Urinary bladder (tissue), 4 donors: Measurements from ENCODE around the gene NEK2. TPM values are rescaled to one million over a fixed set of nuclear protein-coding genes. Genes with fewer than 3 reads are reported as not detected.
A peak's percentile ranks its signal among the peaks of the same experiment; 100 is the strongest.
"Not testable (repeated sequence)": the region's sequence is repeated elsewhere in the genome, so short reads cannot be mapped to it uniquely, and the experiment has no call there.

Experiments used
- DNase-seq: peaks from one replicate; pipeline ENCODE4 v3.0.0-alpha.2; 2015; ENCODE audit errors: extremely low spot score
- H3K27ac ChIP-seq: one replicate; pipeline ENCODE4 v1.5.1; 2013; ENCODE audit warnings: low read depth, mild to moderate bottlenecking, moderate library complexity
- H3K36me3 ChIP-seq: one replicate; pipeline ENCODE4 v1.6.1; 2013; ENCODE audit warnings: mild to moderate bottlenecking, moderate library complexity; ENCODE audit not compliant: insufficient read depth
- H3K4me1 ChIP-seq: one replicate; pipeline ENCODE4 v1.6.1; 2013; ENCODE audit warnings: mild to moderate bottlenecking, moderate library complexity; ENCODE audit not compliant: insufficient read depth
- H3K4me3 ChIP-seq: one replicate; pipeline ENCODE4 v1.5.1; 2013; ENCODE audit warnings: low read depth, low read length
- WGBS: extraction: QIAGEN DNeasy Blood & Tissue Kit; methylation state at CpG from one replicate; pipeline ENCODE4 v1.1.7; 2013; 5-methylcytosine and 5-hydroxymethylcytosine counted together
- polyA plus RNA-seq: library from polyadenylated mRNA; stranded (reverse); fragments of 200-250 nt; gene quantifications from one replicate; pipeline ENCODE4 v1.2.3, GENCODE V29; 2013
- total RNA-seq: library from RNA; depleted of rRNA; stranded (reverse); fragments of >200 nt; gene quantifications from one replicate; pipeline ENCODE4 v1.2.3, GENCODE V29; 2014
- donor health status: healthy with polysubstance abuse.
- donor health status: healthy.

NEK2 gene
- total and polyA plus RNA-seq, 2 donors, result 0.18 to 13.1 TPM

DNA sequence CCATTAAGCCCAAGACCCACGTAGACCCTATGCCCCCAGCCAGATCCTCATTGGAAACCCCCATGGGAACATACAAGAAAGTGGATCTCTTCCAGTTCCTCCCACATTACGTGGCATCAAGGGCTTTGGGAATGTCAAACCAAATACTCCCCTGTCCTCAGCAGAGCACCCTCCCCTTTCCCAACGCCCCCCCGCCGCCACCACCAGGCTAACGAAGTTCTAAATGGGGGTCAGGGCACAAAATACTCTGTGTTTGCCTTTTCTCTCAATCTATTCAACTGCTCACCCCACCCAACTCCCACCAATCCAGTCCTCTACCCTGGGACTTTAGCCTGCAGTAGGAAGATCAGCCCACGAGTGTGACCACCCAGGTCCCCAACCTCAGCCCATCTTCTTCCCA lies 24.5 kb downstream of the NEK2 start:
- WGBS, result 94% methylated on average over 7 of the region's 7 CpGs
- DNase-seq, result no peak
- H3K4me3 ChIP-seq, result no peak overlapping the region
- H3K27ac ChIP-seq, result no peak overlapping the region
- no peaks in the 10 kb centered on the region for H3K36me3 ChIP-seq
- H3K4me1 ChIP-seq, result no peaks in the 10 kb centered on the region

- H3K4me3 ChIP-seq, result no peak overlapping the region
- 59% methylated on average over 9 of the region's 9 CpGs for WGBS
- DNase-seq, result no peak
- no peaks in the 10 kb centered on the region for H3K4me1 ChIP-seq
- no peaks in the 10 kb centered on the region for H3K36me3 ChIP-seq
- H3K27ac ChIP-seq, result no peak overlapping the region
Observed at GRCh38 chr1:211648980-211649934, 26.2 kb downstream of the NEK2 start.

- Histone ChIP-seq H3K4me3 (no peak overlapping the region), H3K27ac (no peak overlapping the region), H3K36me3 (no peaks in the 10 kb centered on the region), H3K4me1 (no peaks in the 10 kb centered on the region)
- WGBS, result 74% methylated on average over 3 of the region's 3 CpGs
- DNase-seq, result no peak
Observed at GRCh38 chr1:211648336-211648735, 27.1 kb downstream of the NEK2 start.

DNA sequence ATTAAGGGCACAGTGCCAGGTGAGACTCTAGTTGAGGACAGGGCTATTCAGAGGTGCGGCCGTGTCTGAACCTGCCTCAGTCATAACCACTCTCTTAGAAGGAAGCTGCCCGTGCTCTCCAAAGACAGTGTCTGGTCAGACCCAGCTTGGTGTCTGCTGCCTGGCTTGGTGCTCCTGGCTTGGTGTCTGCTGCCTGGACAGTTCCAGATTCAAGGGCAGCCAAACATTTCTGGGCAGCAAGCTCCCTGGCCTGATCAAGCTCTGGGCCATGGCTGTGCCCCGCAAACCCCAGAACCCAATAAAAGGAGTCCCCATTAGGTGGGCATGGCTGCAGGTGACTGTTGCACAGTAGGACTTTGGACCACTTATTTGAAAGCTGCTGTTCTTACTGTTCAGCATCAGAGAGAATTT lies 27.7 kb downstream of the NEK2 start:
- no peak for DNase-seq
- no peak overlapping the region for H3K27ac ChIP-seq
- H3K4me1 ChIP-seq, result no peaks in the 10 kb centered on the region
- 88% methylated on average over 4 of the region's 4 CpGs for WGBS
- no peaks in the 10 kb centered on the region for H3K36me3 ChIP-seq
- H3K4me3 ChIP-seq, result no peak overlapping the region

GRCh38 chr1:211646566-211646965 lies 28.9 kb downstream of the NEK2 start:
- Histone ChIP-seq H3K4me1 (no peaks in the 10 kb centered on the region), H3K4me3 (no peak overlapping the region), H3K27ac (no peak overlapping the region), H3K36me3 (no peaks in the 10 kb centered on the region)
- WGBS, result 98% methylated on average over 1 of the region's 1 CpG
- no peak for DNase-seq

DNA sequence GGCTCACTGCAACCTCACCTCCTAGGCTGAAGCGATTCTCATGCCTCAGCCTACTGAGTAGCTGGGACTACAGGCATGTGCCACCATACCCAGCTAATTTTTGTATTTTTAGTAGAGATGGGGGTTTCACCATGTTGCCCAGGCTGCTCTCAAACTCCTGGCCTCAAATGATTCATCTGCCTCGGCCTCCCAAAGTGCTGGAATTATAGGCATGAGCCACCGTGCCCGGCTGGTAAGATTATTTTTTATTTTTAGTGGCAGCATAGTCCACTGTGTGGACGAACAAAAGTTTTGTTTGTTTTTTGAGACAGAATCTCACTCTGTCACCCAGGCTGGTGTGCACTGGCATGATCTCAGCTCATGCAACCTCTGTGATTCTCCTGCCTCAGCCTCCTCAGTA lies 29.8 kb downstream of the NEK2 start:
- not testable (repeated sequence) for H3K36me3 ChIP-seq, H3K27ac ChIP-seq, H3K4me1 ChIP-seq, H3K4me3 ChIP-seq, DNase-seq
- 89% methylated on average over 5 of the region's 5 CpGs for WGBS

DNA sequence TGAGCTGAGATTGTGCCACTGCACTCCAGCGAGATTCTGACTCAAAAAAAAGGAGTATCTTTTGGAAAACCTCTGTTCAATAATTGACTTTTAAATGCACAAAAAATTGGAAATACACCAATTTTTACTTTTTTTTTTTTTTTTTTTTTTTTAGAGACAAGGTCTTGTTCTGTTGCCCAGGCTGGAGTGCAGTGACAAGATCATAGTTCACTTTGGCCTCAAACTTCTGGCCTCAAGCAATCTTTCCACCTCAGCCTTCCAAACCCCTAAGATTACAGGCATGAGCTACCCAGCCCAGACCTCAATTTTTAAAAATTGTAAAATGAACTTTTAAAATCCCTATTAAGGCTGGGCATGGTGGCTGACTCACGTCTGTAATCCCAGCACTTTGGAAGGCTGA lies 30.8 kb downstream of the NEK2 start:
- Histone ChIP-seq H3K4me1 (no peaks in the 10 kb centered on the region), H3K4me3 (no peak overlapping the region), H3K36me3 (no peaks in the 10 kb centered on the region), H3K27ac (no peak overlapping the region)
- 91% methylated on average over 2 of the region's 2 CpGs for WGBS
- no peak for DNase-seq

DNA sequence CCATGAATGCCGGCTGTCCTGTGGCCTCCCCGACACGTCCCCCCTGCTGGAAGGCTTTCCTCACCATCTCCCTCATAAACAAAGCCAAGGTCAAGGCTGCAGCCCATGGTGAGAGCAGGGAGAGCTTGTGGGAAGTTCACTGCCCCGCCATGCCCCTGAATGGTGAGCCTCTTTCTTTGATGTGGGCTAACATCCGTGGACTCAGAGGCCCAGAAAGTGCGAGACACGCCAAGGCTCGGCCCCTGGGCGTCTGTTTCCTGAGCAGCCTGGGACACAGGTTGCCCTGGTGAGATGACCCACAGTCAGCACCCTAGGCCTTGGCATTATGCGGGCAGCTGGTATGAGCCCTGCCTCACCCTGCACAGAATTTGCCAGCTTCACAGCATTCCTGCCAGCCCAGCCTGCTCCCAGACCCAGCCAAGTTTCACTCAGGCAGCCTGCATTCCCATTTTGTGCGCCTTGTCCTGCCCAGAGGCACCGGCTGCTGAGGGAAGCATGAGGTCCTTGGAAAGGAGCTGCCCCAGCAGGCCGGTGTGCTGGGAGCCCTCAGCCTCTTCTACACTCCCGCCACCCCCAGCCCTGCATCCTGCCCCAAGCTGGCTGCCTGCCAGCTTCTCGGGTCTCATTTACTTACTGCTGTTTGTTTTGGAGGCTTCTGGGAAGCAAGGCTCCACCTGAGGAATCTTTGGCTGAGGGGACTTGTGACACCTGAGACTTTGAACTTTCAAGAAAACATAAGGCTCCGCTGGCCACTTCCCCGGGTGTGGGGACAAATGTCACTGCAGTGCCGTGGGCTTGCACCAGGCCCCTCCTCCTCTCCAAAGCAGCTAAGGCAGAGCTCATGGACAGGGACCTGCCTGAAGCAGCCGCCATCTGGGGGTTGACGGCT lies 31.9 kb downstream of the NEK2 start:
- no peaks in the 10 kb centered on the region for H3K36me3 ChIP-seq
- WGBS, result 54% methylated on average over 20 of the region's 20 CpGs
- no peaks in the 10 kb centered on the region for H3K4me1 ChIP-seq
- no peak overlapping the region for H3K27ac ChIP-seq
- H3K4me3 ChIP-seq, result no peak overlapping the region
- peak; percentile 21 for DNase-seq

- Histone ChIP-seq H3K36me3 (no peaks in the 10 kb centered on the region), H3K4me1 (no peaks in the 10 kb centered on the region), H3K27ac (no peak overlapping the region), H3K4me3 (no peak overlapping the region)
- 94% methylated on average over 4 of the region's 4 CpGs for WGBS
- DNase-seq, result no peak
Observed at GRCh38 chr1:211642870-211643269, 32.6 kb downstream of the NEK2 start.

DNA sequence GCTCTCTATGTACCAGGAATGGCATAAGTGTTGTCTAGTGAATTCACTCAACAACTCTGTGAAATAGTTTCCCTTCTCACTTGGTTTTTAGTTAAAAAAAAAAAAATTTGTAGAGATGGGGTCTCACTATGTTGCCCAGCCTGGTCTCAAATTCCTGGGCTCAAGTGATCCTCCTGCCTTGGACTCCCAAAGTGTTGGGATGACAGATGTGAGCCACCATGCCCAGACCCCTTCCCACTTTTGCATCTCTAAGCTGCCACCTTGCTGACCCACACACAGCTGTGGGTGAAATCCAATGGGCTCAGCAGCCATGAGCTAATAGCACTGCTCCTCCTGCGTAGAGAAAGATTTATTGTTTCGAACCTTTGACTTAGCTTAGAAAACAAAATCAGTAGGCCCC lies 33.5 kb downstream of the NEK2 start:
- H3K27ac ChIP-seq, result no peak overlapping the region
- no peak overlapping the region for H3K4me3 ChIP-seq
- H3K4me1 ChIP-seq, result no peaks in the 10 kb centered on the region
- no peaks in the 10 kb centered on the region for H3K36me3 ChIP-seq
- no peak for DNase-seq
- WGBS, result 100% methylated on average over 2 of the region's 2 CpGs

DNA sequence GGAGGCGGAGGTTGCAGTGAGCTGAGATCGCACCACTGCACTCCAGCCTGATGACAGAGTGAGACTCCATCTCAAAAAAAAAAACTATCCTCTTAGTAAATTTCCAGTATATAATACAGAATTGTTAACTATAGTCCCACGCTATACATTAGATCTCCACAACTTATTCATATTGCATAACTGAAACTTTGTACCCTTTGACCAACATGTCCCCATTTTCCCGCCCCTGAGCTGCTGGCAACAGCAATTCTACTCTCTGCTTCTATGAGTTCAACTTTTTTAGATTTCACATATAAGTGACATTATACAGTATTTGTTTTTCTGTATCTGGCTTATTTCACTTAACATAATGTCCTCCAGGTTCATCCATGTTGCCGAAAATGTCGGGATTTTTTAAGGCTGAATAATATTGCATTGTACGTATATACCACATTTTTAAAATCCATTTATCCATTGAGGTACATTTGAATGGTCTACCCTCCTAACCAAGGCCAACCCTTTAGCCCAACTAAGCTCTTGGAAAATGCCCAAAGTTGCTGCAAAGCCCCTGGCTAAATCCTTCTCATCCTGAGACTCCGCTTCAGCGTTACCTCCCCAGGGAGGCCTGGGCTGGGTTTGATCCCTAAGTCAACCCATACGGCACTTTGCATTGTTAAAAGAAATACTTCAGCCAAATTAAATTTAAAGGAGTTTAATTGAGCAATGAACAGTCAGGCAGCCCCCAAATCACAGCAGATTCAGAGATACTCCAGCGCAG lies 34.2 kb downstream of the NEK2 start:
- WGBS, result 95% methylated on average over 11 of the region's 11 CpGs
- H3K36me3 ChIP-seq, result no peaks in the 10 kb centered on the region
- DNase-seq, result no peak
- H3K4me1 ChIP-seq, result no peaks in the 10 kb centered on the region
- H3K4me3 ChIP-seq, result no peak overlapping the region
- H3K27ac ChIP-seq, result no peak overlapping the region

GRCh38 chr1:211640301-211640630 lies 35.2 kb downstream of the NEK2 start:
- WGBS, result 72% methylated on average over 1 of the region's 1 CpG
- no peak overlapping the region for H3K27ac ChIP-seq
- no peaks in the 10 kb centered on the region for H3K36me3 ChIP-seq
- no peaks in the 10 kb centered on the region for H3K4me1 ChIP-seq
- no peak overlapping the region for H3K4me3 ChIP-seq
- DNase-seq, result no peak

GRCh38 chr1:211639475-211640300 lies 35.7 kb downstream of the NEK2 start:
- 53% methylated on average over 13 of the region's 13 CpGs for WGBS
- DNase-seq, result no peak
- no peak overlapping the region for H3K4me3 ChIP-seq
- H3K4me1 ChIP-seq, result no peaks in the 10 kb centered on the region
- no peaks in the 10 kb centered on the region for H3K36me3 ChIP-seq
- no peak overlapping the region for H3K27ac ChIP-seq
